ENCODE measurements around the gene FOXN4. TPM values are rescaled to one million over a fixed set of nuclear protein-coding genes. Genes with fewer than 3 reads are reported as not detected.

The FOXN4 gene
- total and polyA plus RNA-seq, 2 donors (not counting 3 experiments of a cell fraction or from before 2014, with no cell fraction given): not detected

DNA sequence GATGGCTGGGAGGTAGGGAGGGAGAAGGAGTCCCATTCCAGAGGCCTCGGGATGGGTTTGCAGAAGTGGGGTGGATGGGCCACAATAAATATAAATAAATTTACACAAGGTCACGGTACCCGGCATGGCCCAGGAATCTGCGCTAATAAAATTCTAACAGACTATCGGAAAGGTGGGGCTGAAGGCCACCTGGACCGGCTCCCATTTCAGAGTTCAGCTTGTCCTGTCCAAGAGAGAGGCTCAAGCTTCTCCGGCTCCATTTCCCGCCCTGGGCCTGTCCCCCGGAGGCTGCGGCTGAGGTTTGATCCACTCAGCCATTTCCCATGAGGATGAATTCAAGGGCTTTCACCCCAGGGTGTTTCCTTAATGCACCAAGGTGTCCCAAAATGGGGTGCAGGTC is 30.2 kb downstream of the FOXN4 start:
- H3K9me3 ChIP-seq (replicated peaks; ENCODE audit: control insufficient read depth, insufficient read depth, low read length): no peaks in the 10 kb centered on the region
- no peaks in the 10 kb centered on the region for H3K27me3 ChIP-seq (ENCODE audit: control insufficient read depth in 2 of 2, insufficient read depth in 2 of 2, low read length in 2 of 2)
- no peaks in the 10 kb centered on the region for H4K20me1 ChIP-seq (replicated peaks; ENCODE audit: control insufficient read depth, extremely low read depth, insufficient read depth, low read length)
- H3K4me2 ChIP-seq (ENCODE audit: insufficient read depth, low read length): no peak overlapping the region
- POLR2A ChIA-PET: no interaction called here
- H2AFZ ChIP-seq (ENCODE audit: low read depth, low read length): no peak overlapping the region
- CTCF ChIA-PET: interaction anchor here (1.1 kb wide), 1 partner anchor 106 kb away, joined by 4 read pairs; no protein-coding TSS in a partner anchor
- H3K4me1 ChIP-seq (ENCODE audit: control insufficient read depth, extremely low read depth, insufficient read depth, low read length): no peaks in the 10 kb centered on the region
- intact Hi-C loops (cut with micrococcal nuclease) (no loop called here), dilution Hi-C loops (cut with MboI; ENCODE audit: extremely low pct_ligation_motif_present, low sequenced_read_pairs) (no loop called here)
- H3K9ac ChIP-seq (replicated peaks; ENCODE audit: extremely low read depth, insufficient read depth, low read length): no peak overlapping the region
- no peaks in the 10 kb centered on the region for H3K36me3 ChIP-seq (ENCODE audit: control insufficient read depth in 2 of 2, extremely low read depth in 1 of 2, insufficient read depth in 2 of 2, low read length in 2 of 2)
- H3K4me3 ChIP-seq (replicated peaks in 1 of 3; ENCODE audit: insufficient read depth in 1 of 3, low read depth in 1 of 3, low read length in 3 of 3): no peak overlapping the region
- H3K27ac ChIP-seq (ENCODE audit: insufficient read depth, low read depth, low read length): no peak overlapping the region
- no peak for DNase-seq (ENCODE audit: low read depth, low spot score)
- TF ChIP-seq, protein P1, sequence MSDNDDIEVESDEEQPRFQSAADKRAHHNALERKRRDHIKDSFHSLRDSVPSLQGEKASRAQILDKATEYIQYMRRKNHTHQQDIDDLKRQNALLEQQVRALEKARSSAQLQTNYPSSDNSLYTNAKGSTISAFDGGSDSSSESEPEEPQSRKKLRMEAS (IDR thresholded peaks at IDR 0.05; ENCODE audit: insufficient read depth, insufficient read length): no peak
- TF ChIP-seq, protein P2, sequence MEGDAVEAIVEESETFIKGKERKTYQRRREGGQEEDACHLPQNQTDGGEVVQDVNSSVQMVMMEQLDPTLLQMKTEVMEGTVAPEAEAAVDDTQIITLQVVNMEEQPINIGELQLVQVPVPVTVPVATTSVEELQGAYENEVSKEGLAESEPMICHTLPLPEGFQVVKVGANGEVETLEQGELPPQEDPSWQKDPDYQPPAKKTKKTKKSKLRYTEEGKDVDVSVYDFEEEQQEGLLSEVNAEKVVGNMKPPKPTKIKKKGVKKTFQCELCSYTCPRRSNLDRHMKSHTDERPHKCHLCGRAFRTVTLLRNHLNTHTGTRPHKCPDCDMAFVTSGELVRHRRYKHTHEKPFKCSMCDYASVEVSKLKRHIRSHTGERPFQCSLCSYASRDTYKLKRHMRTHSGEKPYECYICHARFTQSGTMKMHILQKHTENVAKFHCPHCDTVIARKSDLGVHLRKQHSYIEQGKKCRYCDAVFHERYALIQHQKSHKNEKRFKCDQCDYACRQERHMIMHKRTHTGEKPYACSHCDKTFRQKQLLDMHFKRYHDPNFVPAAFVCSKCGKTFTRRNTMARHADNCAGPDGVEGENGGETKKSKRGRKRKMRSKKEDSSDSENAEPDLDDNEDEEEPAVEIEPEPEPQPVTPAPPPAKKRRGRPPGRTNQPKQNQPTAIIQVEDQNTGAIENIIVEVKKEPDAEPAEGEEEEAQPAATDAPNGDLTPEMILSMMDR (IDR thresholded peaks at IDR 0.05; ENCODE audit: extremely low read depth in 1 of 2, insufficient read depth in 1 of 2, low read depth in 1 of 2, low read length in 2 of 2): no peak
- no peak for TF ChIP-seq JUN (IDR thresholded peaks at IDR 0.05; ENCODE audit: borderline replicate concordance, insufficient read depth, insufficient read length, low read depth)
- no peak for TF ChIP-seq FOS (IDR thresholded peaks at IDR 0.05; ENCODE audit: borderline replicate concordance, insufficient read depth, low read length)
- no peak for TF ChIP-seq POLR2A (IDR thresholded peaks at IDR 0.05; ENCODE audit: low read depth, low read length)
- no peak for TF ChIP-seq GATA2 (IDR thresholded peaks at IDR 0.05; ENCODE audit: insufficient read depth, insufficient read length, low read depth, low read length)
- no peak for TF ChIP-seq MYC (IDR thresholded peaks at IDR 0.05; ENCODE audit: low read depth, low read length)
- TF ChIP-seq POLR2AphosphoS5 (IDR thresholded peaks at IDR 0.05; ENCODE audit: insufficient read depth, low read depth, low read length): no peak
- TF ChIP-seq EZH2 (IDR thresholded peaks at IDR 0.05; ENCODE audit: borderline replicate concordance, low read depth, low read length, severe bottlenecking): no peak
- BruUV-seq (replicated peaks): no TSS peak
- H3K9me1 ChIP-seq (replicated peaks; ENCODE audit: control insufficient read depth, extremely low read depth, insufficient read depth, low read length): no peaks in the 10 kb centered on the region
- no peak for FAIRE-seq
- no peaks in the 10 kb centered on the region for H3K79me2 ChIP-seq (ENCODE audit: control insufficient read depth, insufficient read depth, low read length)

Data from endothelial cell of umbilical vein (primary cell).